ENCODE data around the gene POC5. TPM values are rescaled to one million over a fixed set of nuclear protein-coding genes. Genes with fewer than 3 reads are reported as not detected.
A peak's percentile ranks its signal among the peaks of the same experiment; 100 is the strongest.

POC5 gene
- polyA plus RNA-seq, 2 of the 4 experiments (the other 2 are of a cell fraction): 12.7 to 26.2 TPM

DNA sequence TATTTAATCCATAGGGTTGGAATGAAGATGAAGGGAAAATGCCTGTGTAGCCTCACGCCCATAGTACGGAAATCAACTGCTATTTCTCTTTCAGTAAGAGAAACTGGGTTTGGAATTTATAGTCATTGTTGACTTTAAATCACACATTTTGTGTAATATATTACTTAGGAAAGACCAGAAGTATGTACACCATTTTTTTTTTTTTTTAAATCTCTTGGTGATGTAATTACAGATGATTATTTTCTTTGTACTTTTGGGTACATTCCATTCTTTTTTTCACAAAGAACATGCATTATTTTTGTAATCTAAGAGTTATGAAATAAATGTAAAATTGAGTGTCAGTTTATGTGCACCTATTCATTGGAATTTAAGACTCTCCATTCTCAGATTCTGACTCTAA, 45.7 kb downstream of the POC5 start:
- H3K27ac ChIP-seq: no peak overlapping the region
- no peak for FAIRE-seq
- no peak for DNase-seq (ENCODE audit: low read depth in 1 of 2, low spot score in 1 of 2)
- peaks cover 16% of the 10 kb centered on the region for H3K4me1 ChIP-seq
- WGBS (ENCODE audit: missing lambda C conversion rate): 47% methylated on average over 2 of the region's 2 CpGs
- no peak overlapping the region for H3K4me3 ChIP-seq
- TF ChIP-seq JUN (IDR thresholded peaks at IDR 0.05): no peak
- no peak for TF ChIP-seq MYC (IDR thresholded peaks at IDR 0.05; ENCODE audit: borderline replicate concordance, low read length)
- TF ChIP-seq, protein P1, sequence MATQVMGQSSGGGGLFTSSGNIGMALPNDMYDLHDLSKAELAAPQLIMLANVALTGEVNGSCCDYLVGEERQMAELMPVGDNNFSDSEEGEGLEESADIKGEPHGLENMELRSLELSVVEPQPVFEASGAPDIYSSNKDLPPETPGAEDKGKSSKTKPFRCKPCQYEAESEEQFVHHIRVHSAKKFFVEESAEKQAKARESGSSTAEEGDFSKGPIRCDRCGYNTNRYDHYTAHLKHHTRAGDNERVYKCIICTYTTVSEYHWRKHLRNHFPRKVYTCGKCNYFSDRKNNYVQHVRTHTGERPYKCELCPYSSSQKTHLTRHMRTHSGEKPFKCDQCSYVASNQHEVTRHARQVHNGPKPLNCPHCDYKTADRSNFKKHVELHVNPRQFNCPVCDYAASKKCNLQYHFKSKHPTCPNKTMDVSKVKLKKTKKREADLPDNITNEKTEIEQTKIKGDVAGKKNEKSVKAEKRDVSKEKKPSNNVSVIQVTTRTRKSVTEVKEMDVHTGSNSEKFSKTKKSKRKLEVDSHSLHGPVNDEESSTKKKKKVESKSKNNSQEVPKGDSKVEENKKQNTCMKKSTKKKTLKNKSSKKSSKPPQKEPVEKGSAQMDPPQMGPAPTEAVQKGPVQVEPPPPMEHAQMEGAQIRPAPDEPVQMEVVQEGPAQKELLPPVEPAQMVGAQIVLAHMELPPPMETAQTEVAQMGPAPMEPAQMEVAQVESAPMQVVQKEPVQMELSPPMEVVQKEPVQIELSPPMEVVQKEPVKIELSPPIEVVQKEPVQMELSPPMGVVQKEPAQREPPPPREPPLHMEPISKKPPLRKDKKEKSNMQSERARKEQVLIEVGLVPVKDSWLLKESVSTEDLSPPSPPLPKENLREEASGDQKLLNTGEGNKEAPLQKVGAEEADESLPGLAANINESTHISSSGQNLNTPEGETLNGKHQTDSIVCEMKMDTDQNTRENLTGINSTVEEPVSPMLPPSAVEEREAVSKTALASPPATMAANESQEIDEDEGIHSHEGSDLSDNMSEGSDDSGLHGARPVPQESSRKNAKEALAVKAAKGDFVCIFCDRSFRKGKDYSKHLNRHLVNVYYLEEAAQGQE (IDR thresholded peaks at IDR 0.05): no peak
- TF ChIP-seq, protein P2, sequence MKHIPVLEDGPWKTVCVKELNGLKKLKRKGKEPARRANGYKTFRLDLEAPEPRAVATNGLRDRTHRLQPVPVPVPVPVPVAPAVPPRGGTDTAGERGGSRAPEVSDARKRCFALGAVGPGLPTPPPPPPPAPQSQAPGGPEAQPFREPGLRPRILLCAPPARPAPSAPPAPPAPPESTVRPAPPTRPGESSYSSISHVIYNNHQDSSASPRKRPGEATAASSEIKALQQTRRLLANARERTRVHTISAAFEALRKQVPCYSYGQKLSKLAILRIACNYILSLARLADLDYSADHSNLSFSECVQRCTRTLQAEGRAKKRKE (CRISPR knock-in tag; IDR thresholded peaks at IDR 0.05; ENCODE audit: low read depth): no peak
- no peaks in the 10 kb centered on the region for H3K9me3 ChIP-seq
- CTCF ChIA-PET: no interaction called here
- POLR2A ChIA-PET: no interaction called here
- ATAC-seq: no peak
- no peak overlapping the region for H3K4me2 ChIP-seq

DNA sequence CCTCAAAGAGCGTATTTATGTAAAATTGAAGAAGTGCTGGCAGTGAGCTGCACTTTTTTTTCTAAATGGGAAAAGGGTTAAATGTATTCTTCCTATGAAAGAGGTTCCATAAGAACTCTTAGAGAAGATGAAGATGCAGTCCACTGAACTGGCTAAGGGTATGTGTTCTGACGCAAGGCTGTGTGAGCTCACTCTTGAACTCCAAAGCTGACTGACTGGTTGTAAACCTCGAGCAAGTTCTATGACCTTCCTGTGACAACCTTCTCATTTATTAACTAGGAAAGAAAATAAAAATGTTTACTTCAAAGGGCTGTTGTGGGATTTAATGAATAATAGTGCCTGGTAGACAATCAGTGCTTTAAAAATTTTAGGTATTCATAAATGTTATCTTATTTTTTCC, 46.7 kb downstream of the POC5 start:
- DNase-seq (ENCODE audit: low read depth in 1 of 2, low spot score in 1 of 2) (no peak), ATAC-seq (no peak), FAIRE-seq (no peak)
- ChIA-PET POLR2A (no interaction called here), CTCF (no interaction called here)
- H3K9me3 ChIP-seq: no peaks in the 10 kb centered on the region
- TF ChIP-seq, protein P3, sequence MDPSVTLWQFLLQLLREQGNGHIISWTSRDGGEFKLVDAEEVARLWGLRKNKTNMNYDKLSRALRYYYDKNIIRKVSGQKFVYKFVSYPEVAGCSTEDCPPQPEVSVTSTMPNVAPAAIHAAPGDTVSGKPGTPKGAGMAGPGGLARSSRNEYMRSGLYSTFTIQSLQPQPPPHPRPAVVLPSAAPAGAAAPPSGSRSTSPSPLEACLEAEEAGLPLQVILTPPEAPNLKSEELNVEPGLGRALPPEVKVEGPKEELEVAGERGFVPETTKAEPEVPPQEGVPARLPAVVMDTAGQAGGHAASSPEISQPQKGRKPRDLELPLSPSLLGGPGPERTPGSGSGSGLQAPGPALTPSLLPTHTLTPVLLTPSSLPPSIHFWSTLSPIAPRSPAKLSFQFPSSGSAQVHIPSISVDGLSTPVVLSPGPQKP (IDR thresholded peaks at IDR 0.05; ENCODE audit: low read depth, low read length): no peak
- TF ChIP-seq NFE2L2 (conservative IDR thresholded peaks at IDR 0.05; ENCODE audit: low read length): no peak
- no peak for TF ChIP-seq CEBPB (IDR thresholded peaks at IDR 0.05)
- TF ChIP-seq POLR2AphosphoS2 (conservative IDR thresholded peaks at IDR 0.05; ENCODE audit: low read length): no peak
- no peak for TF ChIP-seq JUN (IDR thresholded peaks at IDR 0.05)
- no peak for TF ChIP-seq EHMT2 (IDR thresholded peaks at IDR 0.05; ENCODE audit: low read depth)
- no peak for TF ChIP-seq CHD4 (IDR thresholded peaks at IDR 0.05; ENCODE audit: borderline replicate concordance)
- peaks cover 16% of the 10 kb centered on the region for H3K4me1 ChIP-seq
- 80% methylated on average over 3 of the region's 3 CpGs for WGBS (ENCODE audit: missing lambda C conversion rate)
- no peak overlapping the region for H3K4me2 ChIP-seq
- no peak overlapping the region for H3K27ac ChIP-seq
- H3K4me3 ChIP-seq: no peak overlapping the region

DNA sequence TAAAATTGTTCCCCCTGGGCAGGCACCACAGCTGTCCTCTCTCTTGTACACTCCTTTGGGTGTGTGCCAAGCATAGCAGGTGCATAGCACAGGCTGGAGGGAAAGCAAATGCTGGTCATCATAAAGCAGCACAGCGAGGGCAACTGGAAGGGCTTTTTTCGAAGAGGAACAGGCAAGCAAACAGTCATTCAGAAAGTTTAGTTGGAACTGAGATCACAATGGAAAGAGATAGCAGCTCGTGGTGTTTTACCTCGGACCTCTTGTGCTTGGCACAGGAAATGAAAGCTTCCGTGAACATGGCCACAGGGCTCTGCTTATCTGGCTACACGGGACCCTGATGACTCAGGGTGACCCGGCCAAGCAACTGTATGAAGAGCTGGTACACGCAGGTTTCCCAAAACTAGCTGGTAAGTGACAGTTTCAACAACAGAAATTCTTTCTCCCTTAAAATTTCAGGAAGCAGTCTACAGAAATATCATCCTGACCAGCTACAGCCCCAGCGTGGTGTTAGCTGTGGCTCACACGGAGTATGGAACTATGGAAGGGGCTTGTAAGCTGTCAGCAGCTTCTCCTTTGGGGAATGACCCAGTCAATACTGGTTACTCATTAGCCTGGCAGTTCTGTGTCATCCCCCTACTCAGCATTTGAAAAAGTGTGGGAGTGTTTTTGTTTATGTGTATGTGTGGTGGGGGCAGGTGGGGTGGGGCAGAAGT, 48.1 kb downstream of the POC5 start:
- Histone ChIP-seq H3K27ac (peak overlapping the region; percentile 24 to 58; a peak in 4 of 6 replicates), H3K4me1 (peaks cover 16% of the 10 kb centered on the region), H3K4me3 (peak overlapping the region; percentile 8; the same call in 1 of the 3 replicates), H3K9me3 (no peaks in the 10 kb centered on the region), H3K4me2 (peak overlapping the region; percentile 74)
- DNase-seq (ENCODE audit: low read depth in 1 of 2, low spot score in 1 of 2) (peak; percentile 34 to 40), ATAC-seq (peak; percentile 83 to 85), FAIRE-seq (no peak)
- WGBS (ENCODE audit: missing lambda C conversion rate): 11% methylated on average over 10 of the region's 10 CpGs
- ChIA-PET POLR2A (interaction anchor here (0.9 to 1.0 kb wide), 2 partner anchors 57 to 332 kb away, joined by 3 read pairs; partner anchors contain the start of gene HMGCR), CTCF (interaction anchor here (1.1 to 1.5 kb wide), 2 partner anchors 11 to 12 kb away, joined by 3 to 5 read pairs; no protein-coding TSS in a partner anchor)
- no peak for TF ChIP-seq ZSCAN20 (CRISPR knock-in tag; IDR thresholded peaks at IDR 0.05)
- no peak for TF ChIP-seq HOXA7 (CRISPR knock-in tag; IDR thresholded peaks at IDR 0.05)
- TF ChIP-seq TFCP2L1 (CRISPR knock-in tag; IDR thresholded peaks at IDR 0.05): no peak
- TF ChIP-seq, protein P4, sequence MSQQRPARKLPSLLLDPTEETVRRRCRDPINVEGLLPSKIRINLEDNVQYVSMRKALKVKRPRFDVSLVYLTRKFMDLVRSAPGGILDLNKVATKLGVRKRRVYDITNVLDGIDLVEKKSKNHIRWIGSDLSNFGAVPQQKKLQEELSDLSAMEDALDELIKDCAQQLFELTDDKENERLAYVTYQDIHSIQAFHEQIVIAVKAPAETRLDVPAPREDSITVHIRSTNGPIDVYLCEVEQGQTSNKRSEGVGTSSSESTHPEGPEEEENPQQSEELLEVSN (IDR thresholded peaks at IDR 0.05; ENCODE audit: borderline replicate concordance, low read depth): no peak
- no peak for TF ChIP-seq KDM5A (IDR thresholded peaks at IDR 0.05)
- TF ChIP-seq NPAS2 (CRISPR knock-in tag; IDR thresholded peaks at IDR 0.05; ENCODE audit: borderline replicate concordance): no peak
- no peak for TF ChIP-seq CEBPB (IDR thresholded peaks at IDR 0.05)
